Activated naive CD8-positive, alpha-beta T cell treated with anti-CD3 and anti-CD28 coated beads, Interleukin-2, amount 50 U/mL, for 16 hours (primary cell): ENCODE results near the gene NSUN3.
"Not testable (repeated sequence)": the region's sequence is repeated elsewhere in the genome, so short reads cannot be mapped to it uniquely, and the experiment has no call there.

Source experiments
- DNase-seq: peaks from one replicate; pipeline ENCODE4 v3.0.0-alpha.2; 2020; ENCODE audit warnings: low read depth, low spot score

The NSUN3 gene

GRCh38 chr3:94066506-94067500 is 3.9 kb downstream of the NSUN3 start:
- no peak for DNase-seq

DNA sequence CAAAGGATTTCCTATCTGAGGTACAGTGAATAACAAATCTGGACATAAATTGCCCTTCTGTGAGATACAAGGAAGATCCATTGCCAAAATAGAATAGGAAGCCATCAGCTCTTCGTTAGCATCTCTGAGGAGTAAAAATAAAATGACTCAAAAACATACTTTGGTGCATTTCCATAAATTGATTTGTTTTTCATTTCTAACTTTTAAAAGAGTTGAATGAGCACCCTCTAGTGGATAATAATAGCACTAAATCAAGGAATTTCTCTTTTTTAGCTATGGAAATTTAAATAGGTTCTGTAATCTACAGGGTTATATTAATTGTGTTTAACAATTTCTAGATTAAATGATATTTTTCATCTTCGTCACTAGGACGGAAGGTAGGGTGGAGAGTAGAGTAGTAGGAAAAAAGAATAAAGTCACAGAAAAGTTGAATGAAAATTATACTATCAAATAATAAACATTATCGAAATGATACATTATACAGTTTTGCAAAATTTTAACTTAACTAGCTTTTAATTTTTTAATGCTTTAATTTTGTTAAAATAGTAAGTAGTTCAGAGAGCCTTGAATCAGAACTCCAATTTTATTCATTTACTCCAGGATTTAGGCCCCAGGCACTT is 6.4 kb downstream of the NSUN3 start:
- DNase-seq = no peak

- no peak for DNase-seq
These were observed 7.6 kb downstream of the NSUN3 start for GRCh38 chr3:94070341-94070911.

GRCh38 chr3:94071713-94072284 is 8.9 kb downstream of the NSUN3 start:
- DNase-seq = no peak

DNA sequence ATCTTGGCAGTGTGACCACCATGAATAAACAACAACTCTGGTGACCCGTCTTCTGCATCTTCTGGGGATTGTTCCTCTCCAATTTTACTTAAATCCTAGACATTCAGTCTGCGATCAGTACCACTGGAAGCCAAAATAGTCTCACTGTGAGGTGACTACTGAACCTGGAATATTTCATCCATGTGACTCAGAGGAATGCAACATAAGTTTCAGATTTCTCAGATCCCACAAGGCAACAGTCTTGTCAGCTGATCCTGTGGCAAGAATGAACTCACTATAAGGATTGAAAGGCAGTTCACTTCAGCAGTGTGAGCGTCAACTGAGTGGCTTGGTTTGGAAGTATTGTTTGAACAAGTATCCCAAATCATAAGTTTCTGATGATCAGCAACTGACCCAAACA is 13.2 kb downstream of the NSUN3 start:
- no peak for DNase-seq

DNA sequence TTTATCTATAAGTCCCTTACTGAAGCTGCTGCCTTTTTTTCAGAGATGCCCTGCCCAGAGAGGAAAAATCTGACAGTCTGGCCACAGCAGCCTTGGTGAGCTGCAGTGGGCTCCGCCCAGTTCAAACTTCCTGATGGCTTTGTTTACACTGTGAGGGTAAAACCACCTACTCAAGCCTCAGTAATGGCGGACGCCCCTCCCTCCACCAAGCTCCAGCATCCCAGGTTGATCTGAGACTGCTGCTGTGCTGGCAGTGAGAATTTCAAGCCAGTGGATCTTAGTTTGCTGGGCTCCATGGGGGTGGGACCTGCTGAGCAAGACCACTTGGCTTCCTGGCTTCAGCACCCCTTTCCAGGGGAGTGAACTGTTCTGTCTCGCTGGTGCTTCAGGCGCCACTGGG is 17.7 kb downstream of the NSUN3 start:
- not testable (repeated sequence) for DNase-seq

GRCh38 chr3:94081884-94082283 is 19.0 kb downstream of the NSUN3 start:
- no peak for DNase-seq

GRCh38 chr3:94082391-94082937 is 19.6 kb downstream of the NSUN3 start:
- no peak for DNase-seq

- no peak for DNase-seq
These were observed 20.4 kb downstream of the NSUN3 start for GRCh38 chr3:94083261-94083660.

DNA sequence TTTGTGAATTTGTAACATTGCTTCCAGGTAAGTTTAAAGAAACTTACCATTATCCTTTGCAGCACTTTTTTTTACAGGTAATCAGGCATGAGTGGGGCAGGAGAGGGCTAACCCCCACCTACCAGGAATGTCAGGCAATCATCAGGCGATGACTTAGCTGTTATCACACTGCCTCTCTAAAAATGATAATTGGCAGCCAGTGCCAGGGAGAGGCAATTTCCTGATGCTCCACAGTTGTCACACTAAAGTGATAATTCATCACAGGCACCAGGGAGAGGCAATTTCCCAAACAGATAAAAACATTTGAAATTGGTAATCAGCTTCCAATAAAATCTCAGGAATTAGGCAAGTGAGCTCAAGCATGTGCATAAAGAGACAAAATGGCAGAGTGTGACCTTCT is 26.3 kb downstream of the NSUN3 start:
- DNase-seq = no peak

GRCh38 chr3:94092086-94092485 is 29.2 kb downstream of the NSUN3 start:
- DNase-seq = no peak

- DNase-seq = no peak
These were observed 30.3 kb downstream of the NSUN3 start for GRCh38 chr3:94093151-94093550.

DNA sequence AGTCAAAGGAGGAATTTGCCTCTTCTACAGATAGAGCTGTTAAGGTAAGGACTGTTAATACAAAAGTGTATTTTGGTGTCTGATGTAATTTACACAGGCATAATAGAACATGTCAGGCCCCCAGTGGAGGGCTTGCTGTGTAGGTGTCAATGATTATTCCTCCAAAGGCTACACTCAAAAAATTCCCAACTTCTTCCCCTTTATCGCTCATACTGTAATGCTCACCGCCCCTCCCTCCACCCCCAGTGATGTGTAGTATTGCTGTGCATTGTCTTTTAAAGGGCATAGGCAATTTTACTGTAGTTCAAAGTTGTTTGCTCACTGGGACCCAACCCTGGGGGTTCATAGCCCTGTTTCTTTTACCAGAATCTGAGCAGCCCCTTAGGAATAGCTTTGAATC is 32.2 kb downstream of the NSUN3 start:
- DNase-seq = no peak

DNA sequence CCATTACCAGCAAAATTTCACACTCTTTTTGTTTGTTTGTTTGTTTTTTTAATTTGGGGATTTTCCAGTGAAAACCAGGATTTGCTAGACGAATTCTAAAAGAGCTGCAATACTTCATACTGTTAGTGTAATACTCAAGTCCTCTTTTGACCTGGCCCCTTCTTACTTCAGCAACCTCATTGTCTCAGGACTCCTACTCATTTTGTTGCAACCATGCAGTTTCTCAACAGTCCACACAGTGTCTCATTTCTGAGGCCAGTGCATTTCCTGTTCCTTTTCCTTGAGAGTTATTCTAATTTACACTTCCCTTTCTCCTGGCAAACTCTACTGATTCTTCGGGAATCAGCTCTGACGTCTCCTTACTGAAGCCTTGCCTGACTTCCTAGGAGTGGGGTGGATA is 35.6 kb downstream of the NSUN3 start:
- no peak for DNase-seq

GRCh38 chr3:94099311-94099710 is 36.5 kb downstream of the NSUN3 start:
- no peak for DNase-seq

- no peak for DNase-seq
These were observed 39.0 kb downstream of the NSUN3 start for GRCh38 chr3:94101860-94102259.

GRCh38 chr3:94106268-94106667 is 43.4 kb downstream of the NSUN3 start:
- DNase-seq = no peak

DNA sequence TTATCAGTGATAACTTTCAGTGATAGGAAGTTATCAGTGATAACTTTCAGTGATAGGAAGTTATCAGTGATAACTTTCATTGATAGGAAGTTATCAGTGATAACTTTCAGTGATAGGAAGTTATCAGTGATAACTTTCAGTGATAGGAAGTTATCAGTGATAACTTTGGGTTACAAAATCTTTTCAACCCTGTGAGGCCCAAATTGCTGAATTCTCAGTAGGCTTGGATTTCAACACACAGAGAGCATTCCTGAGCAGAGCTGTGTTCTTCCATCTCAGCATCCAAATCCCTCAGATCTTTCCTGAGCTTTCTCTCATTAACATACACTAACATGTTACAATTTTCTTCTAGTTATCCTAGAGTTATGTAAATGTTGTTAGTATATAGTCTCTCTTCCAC is 47.4 kb downstream of the NSUN3 start:
- DNase-seq = not testable (repeated sequence)

- DNase-seq = no peak
These were observed 48.0 kb downstream of the NSUN3 start for GRCh38 chr3:94110854-94111253.

DNA sequence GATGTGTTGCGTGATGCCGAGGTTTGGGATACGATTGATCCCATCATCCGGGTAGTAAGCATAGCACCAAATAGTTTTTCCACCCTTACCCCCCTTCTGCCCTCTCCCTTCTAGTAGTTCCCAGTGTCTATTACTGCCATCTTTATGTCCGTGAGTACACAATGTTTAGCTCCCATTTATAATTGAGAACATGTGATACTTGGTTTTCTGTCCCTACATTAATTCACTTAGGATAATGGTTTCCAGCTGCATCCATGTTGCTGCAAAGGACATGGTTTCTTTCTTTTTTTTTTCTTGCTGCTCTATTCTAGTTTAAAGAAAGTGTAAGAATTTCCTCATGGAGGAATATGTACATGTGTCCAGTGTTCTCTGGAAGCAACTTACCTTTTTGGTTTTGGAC is 51.8 kb downstream of the NSUN3 start:
- no peak for DNase-seq

GRCh38 chr3:94115482-94115881 is 52.6 kb downstream of the NSUN3 start:
- DNase-seq = no peak

DNA sequence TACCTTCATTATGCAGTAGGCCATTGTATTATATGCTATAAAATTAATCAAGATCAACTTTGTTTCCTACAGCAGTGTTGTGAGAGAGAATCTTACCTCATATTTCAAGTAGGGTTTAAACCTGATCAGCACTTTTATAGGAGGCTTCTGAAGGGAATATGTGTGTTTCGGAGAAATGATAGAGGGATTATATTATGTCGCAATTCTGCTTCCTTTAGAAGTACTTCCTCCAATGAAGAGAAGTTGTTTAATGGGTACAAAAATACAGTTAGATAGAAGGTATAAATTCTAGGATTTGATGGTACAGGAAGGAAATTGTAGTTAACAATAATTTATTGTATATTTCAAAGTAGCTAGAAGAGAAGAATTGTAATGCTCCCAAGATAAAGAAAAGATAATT is 54.9 kb downstream of the NSUN3 start:
- no peak for DNase-seq
